ENCODE data around the gene CLDN16.

The CLDN16 gene, protein sequence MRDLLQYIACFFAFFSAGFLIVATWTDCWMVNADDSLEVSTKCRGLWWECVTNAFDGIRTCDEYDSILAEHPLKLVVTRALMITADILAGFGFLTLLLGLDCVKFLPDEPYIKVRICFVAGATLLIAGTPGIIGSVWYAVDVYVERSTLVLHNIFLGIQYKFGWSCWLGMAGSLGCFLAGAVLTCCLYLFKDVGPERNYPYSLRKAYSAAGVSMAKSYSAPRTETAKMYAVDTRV

DNA sequence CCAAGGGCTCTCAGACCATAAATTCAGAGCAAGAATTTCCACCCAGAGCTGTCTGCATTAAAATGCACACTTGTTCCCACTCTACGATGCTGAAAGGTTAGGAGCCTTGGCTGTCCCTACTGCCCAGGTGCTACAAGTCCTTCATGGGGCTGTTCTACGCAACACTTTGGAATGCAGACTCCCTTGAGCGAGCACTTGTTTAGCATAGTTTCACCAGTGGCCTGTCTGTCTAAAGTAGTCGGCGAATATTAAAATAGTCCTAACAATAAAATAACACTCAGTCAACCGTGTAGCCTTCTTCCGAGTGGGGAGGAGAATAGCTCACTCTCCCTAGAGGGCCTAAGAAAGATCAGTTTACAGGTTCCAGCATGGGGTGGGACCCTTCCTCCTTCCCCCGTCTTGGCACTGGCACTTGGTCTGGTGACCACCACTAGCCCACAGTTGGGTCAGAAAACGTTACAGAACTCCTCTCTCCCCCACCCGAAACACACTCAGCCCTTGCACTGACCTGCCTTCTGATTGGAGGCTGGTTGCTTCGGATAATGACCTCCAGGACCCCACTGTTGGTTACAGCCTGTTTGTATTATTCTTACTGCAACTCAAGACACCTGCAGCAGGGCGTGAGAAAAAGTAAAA lies at the start of gene CLDN16:
TSS of gene CLDN16 (plus strand) at position 586 of the 636 bp plus-strand sequence. CDS start 167 bp downstream, outside the sequence.
- no peak for DNase-seq

DNA sequence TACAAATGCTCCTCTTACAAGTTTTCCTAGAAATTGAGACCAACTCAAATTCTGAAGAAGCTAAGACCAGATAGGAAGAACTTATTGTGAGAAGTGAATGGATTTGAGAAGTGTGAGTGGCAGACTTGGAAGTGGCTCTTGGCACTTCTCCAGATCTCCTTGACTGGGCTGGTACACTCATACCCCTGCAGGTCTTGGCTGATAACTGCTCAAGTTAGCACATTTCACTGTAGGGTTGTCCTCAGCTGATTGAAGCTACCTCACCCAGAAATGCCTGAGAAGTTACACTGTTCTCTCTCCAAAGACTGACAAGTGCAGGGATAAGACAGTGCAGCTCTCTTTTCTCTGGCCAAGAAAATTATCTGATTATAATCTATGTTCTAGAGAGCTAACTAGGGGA lies 49.2 kb upstream of the CLDN16 start:
- DNase-seq: no peak

DNA sequence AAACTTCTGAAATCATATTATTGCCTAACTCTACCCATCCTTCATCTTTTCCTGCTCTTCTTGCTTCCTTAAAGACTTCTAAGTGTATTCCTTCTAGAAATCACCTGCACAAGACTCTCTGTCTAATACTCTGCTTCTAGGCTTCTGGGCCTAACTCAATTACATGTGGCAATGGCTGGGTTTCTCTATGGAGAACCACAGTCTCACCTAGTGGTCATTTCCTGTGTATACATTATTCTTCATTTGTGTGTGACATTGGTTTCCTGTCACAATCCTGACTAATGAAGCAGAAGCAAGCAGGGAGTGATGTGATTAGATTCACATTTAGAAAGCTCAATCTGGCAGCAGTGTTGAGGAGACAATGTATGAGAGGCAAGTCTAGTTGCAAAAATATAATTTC lies 48.8 kb upstream of the CLDN16 start:
- DNase-seq: no peak

DNA sequence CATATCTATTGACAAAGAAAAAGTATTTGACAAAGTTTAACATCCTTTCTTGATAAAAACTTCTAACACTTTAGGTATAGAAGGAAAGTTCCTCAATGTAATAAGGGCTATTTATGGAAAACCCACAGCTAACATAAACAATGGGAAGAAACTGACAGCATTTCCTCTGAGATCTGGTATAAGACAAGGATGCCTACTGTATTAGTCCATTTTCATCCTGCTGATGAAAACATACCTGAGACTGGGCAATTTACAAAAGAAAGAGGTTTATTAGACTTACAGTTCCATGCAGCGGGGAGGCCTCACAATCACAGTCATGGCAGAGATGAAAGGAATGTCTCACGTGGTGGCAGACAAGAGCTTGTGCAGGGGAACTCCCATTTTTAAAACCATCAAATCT lies 47.9 kb upstream of the CLDN16 start:
- no peak for DNase-seq

DNA sequence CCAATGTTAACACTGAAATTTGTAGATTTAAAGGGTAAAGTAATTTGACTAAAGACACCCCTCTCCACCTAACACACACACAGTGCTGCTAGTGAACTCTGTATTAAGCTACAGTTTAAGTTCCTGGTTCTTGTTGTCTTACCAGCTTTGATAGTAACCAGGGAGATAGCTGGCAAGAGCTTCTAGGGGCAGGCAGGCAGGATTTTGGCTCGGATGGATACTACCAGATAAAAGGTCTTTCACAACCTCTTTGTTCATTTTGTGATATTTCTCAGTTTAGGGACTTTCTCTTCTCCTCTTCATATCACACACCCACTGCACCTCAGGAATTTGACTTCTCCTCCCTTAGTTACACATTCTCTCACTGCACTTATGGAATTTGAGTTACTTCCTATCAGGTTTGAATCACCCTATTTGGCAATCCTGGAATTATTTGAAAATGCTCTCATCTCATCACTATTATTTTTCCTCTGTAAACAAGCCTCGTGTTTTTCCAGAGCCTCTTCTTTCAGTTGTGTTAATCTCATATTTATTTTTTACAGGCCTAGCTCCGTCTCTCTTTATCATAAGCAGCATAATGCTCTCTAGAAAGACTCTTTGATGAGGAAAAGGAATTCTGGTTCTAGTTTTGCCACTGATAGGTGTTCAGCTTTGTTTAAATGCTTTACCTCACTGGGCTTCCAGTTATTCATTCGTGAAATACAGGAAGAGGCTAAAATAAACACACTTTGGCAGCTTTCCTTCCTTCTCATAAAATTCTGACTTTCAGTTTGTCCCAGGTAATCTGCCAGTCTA lies 42.7 kb upstream of the CLDN16 start:
- DNase-seq: no peak

DNA sequence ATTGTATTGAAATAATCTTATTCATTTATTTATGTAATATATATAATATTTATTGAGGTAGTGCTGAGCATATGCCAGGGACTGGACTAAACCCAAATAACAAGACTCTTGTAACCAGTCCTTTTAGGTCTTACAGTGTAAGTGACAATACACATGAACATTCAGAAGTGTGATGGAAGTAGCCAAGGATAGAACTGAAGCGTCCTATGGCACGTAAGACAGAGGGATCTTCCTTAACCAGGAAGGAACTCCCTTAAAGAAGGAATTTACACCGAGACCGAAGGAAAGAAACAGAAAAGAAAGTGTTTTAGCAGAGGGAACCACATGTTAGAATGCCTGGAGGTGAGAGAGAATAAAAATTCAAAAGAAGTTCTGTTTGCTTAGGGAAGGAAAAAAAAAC lies 42.1 kb upstream of the CLDN16 start:
- DNase-seq: no peak

DNA sequence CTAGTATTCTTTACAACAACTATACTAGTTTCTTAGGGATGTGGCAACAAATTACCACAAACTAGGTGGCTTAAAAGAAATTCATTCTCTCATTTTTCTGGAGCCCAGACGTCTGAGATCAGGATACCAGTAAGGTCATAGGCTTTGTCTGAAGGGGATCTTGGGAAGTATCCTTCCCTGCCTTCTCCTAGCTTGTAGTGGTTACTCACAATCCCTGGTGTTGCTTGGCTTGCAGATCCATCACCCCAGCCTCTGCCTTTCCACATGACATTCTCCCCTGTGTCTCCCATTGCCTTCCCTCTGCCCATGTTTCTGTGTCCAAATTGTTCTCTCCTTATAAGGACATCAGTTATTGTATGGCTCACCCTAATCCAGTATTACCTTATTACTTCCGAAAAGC lies 41.4 kb upstream of the CLDN16 start:
- no peak for DNase-seq

DNA sequence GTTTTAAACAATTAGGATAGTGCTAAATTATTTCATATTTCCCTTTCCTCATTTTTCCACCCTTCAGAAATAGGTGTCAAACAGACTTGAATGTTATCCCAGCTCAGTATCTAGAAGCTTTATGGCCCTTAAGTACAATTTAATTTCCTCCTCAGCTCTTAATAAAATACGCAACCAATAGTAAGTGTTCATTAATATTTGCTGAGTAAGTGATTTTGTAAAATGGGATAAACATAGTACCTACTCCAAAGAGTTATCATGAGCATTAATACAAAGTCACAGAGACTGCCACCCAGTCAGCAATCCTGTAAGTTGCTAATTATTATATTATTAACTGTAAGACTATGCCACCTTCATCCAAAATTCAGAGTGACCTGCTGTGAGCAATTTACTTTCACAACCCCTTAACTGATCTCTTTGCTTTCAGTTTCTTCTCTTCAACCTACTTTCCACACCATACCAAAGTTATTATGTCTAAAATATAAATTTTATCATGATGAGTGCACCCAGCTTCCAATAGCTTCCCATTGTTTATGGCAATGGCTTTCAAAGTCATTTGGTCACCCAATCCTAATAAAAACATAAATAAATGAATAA lies 35.0 kb upstream of the CLDN16 start:
- no peak for DNase-seq

DNA sequence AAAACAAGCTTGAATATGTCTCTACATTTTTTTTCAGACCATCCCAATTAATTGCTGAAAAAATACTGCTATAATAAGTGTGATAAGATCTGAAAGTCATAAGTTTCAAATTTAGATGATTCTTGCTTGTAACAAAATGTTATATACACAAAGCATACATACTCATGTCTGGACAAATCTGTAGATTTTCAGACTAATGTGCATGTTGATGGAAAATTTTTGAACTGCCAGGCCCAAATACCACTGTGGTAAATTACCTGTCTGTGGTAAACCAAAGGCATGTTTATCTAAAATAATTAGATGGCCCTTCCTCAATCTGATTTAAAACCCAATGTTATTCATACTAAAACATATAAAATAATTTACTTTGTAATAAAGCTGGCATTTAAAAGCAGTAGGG lies 31.7 kb upstream of the CLDN16 start:
- DNase-seq: no peak

DNA sequence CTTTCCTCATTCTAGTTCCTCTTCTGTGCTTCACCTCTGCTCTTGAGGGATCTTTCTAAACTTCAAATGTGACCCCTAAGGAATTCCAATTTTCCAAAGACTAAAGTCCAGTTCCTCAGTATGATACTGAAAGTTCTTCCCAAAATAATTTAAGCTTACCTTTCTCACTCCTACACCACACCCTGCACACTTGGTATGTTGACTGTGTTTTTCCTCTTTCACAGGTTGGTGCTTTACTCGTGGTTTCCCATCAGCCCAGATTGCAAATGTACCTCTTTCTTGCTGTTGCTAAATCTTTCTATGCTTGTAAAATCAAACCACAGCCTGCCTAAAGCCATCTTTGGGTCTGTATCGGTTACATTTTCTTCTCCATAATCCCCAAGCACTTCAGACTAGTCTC lies 30.5 kb upstream of the CLDN16 start:
- DNase-seq: no peak

DNA sequence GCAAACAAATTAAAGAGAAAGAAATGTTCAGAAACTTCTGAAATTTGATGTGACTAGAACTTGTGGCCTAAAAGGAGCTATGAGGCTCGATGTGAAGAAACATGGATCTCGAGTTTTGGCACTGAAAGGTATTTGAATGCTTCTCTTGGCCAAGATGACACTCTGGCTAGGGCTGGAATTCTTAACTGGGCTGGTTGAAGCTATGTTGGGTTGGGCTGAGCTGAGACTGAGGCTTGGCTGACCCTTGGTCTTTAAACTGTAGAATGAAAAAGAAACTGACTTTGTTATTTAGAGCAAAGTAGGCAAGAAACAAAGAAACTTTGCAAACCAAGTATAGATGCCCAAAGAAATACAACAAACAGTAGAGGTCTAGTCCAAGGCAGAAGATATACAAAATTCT lies 28.1 kb upstream of the CLDN16 start:
- no peak for DNase-seq

DNA sequence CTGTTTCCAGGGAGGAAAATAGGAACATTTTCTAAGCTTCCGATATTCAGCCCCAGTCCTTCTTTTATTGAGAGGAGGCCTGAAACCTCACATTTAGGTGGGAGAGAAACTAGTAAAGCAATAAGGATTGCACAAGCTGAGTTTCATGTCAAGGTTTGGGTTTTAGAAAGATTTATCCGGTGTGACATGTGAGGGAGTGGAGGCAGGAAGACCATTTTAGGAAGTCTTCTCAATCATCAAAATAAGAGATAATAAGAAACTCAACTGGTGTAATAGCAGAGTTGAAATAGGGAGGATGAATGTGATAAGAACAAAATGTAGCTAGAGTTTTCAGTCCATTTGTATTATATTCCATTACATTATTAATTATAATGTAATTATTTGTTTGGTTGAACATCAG lies 27.7 kb upstream of the CLDN16 start:
- DNase-seq: no peak

DNA sequence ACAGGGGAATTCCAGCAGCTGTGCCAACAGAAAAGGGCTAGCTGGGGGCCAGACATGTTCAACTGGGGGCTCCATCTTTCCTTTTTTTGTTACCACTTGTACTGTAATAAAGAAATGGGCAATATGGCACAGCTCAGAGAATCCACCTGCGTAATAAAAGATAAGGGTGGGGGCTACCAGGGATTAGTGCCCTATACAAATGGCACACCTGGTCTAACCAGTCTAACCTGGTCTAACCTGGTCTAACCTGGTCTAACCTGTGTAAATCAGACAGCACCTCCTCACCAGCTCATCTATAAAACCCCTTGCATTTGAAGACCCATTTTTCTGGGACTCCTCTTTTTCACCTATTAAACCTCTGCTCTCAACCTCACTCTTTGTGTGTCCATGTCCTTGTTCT lies 26.2 kb upstream of the CLDN16 start:
- no peak for DNase-seq

DNA sequence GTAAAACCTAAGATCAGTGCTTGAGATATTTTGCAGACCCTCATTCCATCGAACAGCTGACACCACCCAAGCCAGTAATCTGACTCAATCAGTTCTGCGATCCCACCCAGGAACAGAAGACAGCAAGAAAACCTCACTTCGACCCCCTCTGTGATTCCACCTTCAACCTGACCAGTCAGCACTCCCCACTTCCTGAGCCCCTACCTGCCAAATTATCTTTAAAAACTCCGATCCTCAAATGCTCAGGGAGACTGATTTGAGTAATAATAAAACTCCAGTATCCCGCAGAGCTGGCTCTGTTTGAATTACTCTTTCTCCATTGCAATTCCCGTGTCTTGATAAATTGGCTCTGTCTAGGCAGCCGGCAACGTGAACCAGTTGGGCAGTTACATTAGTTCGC lies 25.7 kb upstream of the CLDN16 start:
- DNase-seq: no peak

DNA sequence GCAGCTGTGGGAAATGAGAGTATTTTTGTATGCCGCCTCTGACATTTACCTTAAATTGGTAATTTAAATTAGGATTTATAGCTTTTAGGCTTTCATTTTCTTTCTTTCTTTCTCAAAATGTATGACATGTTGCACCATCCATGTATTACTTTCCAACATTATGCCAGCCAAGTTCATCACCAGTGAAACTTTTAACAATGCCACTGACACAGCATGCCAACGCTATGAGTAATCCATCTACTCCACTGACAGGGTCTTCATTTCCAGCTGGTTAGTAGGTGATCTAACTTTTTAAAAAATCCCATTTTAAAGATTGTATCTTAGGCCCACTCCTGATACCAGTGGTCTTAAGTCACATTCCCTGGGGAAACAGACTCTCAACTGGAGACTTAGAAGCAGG lies 21.8 kb upstream of the CLDN16 start:
- no peak for DNase-seq

DNA sequence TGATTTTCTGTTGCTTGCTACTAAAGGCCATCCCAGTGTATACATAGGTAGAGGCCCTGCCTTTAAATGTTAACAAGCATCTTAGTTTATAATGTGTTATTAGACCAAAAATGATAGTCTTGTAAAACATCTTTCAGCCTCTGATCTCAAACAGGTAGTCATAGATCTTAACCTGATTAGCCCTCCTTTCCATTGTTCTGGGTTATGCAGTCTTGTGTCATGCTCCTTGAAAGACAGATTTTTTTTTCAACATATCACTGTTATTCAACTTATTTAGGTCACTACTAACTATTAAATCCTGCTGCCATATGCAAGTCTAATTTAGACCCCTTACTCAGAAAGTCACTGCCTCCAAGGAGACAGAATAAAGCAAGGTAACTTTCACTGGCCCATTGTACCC lies 19.1 kb upstream of the CLDN16 start:
- DNase-seq: no peak

DNA sequence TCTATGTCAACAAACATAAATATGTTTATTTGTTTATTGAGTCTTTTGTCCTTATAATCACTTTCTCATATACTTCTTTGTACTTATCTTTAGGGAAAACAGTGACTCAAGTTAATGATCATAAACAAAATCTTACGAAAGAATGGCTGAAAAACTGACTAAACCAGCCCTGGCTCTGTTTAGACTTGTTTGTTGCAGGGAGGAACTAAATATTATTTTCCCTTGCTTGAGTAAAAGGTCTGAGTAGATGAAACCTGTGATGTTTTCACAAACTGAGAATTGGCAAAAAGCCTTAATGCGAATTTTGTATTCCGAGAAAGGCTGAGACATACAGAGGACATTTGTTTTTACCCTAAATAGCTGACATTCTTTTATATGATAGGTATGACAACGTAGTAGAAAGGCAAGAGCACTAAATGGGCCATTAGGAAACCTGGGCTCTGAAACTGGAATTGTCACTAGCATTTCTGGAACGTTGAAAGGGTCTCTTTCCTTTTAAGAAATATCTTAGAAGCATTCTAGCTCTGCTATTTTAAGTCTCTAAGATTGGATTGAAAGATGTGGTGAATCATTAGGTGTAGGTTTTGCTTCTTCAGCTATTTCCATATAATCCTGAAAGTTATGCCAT lies 18.2 kb upstream of the CLDN16 start:
- DNase-seq: no peak

DNA sequence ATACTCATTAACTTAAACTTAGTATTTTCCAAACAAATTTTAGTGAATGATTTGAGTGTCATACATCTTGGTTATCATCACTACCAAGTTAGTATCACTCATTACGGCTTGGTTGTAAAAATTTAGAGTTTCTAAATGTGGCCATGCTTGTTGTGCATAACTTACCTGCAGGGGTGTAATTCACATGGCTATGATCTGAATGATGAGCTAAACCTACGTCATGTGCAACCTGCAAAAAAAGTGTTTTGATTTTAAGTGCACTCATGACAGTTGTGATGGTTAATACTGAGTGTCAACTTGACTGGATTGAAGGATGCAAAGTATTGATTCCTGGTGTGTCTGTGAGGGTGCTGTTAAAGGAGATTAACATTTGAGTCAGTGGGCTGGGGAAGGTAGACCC lies 17.6 kb upstream of the CLDN16 start:
- no peak for DNase-seq

DNA sequence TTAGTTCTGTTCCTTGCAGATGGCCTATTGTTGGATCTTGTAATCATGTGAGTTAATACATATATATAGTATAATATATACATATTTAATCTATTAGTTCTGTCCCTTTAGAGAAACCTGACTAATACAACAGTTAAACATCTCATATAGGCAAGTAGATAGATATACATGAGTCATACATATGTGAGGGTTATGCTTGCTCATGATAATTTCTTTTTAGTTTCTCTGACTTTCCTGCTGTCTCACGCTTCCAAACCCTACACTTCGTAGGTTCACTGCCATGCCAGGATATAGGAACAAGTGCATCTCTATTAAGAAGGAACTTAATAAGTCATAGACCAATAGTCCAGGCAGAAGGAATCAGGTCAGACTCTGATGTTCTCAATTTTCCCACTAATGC lies 16.8 kb upstream of the CLDN16 start:
- DNase-seq: no peak

DNA sequence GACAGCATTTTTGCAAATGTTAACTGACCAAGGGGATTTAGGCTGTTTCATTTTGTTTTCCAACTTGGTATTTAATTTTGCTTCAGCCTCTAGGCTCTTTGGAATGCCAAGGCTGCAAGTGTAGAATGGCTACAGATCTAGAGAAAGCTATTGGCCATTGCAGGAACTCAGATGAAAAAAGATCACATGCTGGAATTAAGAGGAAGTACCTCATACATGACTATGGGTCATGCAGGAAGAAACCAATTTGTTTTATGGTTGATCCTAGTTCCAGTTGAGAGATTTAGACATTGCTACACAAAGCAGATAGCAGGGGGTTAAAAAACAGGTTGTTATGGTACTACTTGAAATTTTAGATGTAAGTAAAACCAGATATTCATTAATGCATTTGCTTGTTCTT lies 12.7 kb upstream of the CLDN16 start:
- DNase-seq: no peak

DNA sequence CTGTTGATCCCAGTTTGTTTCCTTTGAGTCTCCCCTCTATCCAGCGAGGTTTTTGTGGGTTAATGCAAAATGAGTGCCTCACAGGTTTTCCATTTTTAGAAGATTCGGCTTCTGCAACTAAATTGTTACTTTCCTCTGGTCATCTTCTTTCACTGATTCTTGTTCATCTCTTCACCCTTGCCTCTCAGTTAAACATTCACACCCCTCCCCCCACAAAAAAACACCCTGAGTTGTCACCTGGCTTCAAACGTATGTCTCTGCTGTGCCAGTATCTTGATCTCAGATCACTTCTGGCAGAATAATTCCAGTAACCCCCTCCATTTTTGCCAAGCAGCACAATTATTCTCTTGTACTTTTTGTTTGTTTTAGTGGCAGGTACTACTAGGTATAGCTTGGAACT lies 12.3 kb upstream of the CLDN16 start:
- DNase-seq: no peak

DNA sequence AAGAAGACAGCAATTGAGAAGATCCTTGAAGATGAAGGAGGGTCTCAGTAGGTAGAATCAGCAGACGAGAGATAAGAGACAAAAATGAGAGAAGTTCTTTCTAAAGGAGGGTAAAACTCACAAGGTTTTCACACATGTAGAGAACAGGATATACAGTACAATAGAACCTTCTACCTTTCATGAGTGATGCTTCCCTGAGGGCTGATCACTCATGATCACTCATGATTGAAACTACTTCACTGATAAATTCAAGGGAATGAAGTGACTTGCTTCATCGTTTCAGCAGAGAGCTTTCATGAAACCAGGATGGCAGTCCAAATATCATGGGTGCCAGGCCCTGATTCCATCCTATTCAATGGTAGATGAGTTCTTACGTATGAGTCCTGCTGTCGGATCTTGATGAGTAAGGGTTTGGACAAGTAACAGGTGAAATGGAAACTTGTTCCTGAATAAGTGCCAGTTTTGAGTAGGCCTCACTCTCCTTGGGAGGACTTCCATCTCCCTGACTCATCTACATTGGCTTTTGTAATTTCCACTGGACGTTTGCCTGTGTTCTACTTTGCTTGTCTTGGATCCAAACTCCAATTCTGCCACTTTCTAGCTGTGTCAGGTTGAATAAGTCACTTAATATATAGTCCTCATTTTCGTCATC lies 9.6 kb upstream of the CLDN16 start:
- no peak for DNase-seq

DNA sequence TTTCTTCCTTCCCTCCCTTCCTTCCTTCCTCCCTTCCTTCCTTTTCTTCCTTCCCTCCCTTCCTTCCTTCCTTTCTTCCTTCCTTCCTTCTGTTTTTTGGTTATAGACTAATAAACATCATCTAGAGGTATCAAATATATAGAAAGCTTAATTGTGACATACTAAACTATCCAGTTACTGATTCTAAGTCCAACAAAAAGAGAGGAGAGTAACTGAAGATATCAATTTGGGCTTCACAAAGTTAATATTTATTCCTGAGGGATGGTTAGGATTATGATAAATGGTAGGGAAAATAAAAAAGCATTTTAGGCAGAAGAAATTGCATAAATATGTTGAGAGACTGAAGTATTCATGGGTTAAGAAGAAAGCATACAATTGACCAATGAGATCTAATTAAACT lies 7.8 kb upstream of the CLDN16 start:
- DNase-seq: no peak

Measured in NCI-H345 (cell line).